ENCODE data around the gene TRMT13. TPM values are rescaled to one million over a fixed set of nuclear protein-coding genes. Genes with fewer than 3 reads are reported as not detected.
A peak's percentile ranks its signal among the peaks of the same experiment; 100 is the strongest.

Gene TRMT13
- total RNA-seq, 1 experiment from 2014 or later, result 12.7 TPM

DNA sequence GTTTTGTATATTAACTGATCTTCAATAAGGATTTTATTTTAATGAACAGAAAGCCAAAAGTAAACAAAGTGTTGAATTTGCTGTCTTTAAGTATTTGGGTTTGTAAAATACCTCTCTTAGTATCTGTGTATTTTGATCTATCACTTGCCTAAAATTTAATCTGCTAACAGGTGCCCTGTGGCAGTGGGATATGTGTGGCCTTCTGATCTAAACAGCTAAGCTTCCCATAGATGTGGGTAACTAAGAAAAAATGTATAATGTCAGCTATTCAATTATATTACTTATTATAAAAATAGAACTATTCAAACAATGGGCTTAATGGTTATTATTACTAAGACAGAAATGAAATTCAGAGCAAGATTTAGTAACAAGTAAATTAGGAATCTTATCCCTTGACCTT lies 29.9 kb downstream of the TRMT13 start:
- Mint-ChIP-seq H3K9me3 (peaks cover 6% of the 10 kb centered on the region), H3K27ac (no peak overlapping the region), H3K36me3 (no peaks in the 10 kb centered on the region), H3K4me1 (0 out of 2 replicates have a peak, but pooled peaks cover 3% of the 10 kb centered on the region), H3K27me3 (ENCODE audit: low read depth) (no peaks in the 10 kb centered on the region), H3K4me3 (no peak overlapping the region)
- ATAC-seq (no peak), DNase-seq (ENCODE audit: low spot score) (no peak)
- POLR2A ChIA-PET, result no interaction called here
- CTCF ChIA-PET, result interaction anchor here (1.2 kb wide), 1 partner anchor 587 kb away, joined by 3 read pairs; no protein-coding TSS in a partner anchor
- TF ChIP-seq ZBTB21 (CRISPR knock-in tag; IDR thresholded peaks at IDR 0.05; ENCODE audit: borderline replicate concordance) (no peak), ZNF263 (CRISPR knock-in tag; IDR thresholded peaks at IDR 0.05; ENCODE audit: low read depth) (no peak), TEAD1 (CRISPR knock-in tag; IDR thresholded peaks at IDR 0.05) (no peak), NFYB (CRISPR knock-in tag; conservative IDR thresholded peaks at IDR 0.05; ENCODE audit: low read depth) (no peak), ETV6 (CRISPR knock-in tag; IDR thresholded peaks at IDR 0.05) (no peak), SMAD3 (CRISPR knock-in tag; IDR thresholded peaks at IDR 0.05; ENCODE audit: borderline replicate concordance) (no peak), ZNF671 (CRISPR knock-in tag; IDR thresholded peaks at IDR 0.05) (no peak), ZNF219 (CRISPR knock-in tag; IDR thresholded peaks at IDR 0.05; ENCODE audit: borderline replicate concordance) (no peak), ZNF232 (CRISPR knock-in tag; IDR thresholded peaks at IDR 0.05) (no peak)
- TF ChIP-seq, protein P1, sequence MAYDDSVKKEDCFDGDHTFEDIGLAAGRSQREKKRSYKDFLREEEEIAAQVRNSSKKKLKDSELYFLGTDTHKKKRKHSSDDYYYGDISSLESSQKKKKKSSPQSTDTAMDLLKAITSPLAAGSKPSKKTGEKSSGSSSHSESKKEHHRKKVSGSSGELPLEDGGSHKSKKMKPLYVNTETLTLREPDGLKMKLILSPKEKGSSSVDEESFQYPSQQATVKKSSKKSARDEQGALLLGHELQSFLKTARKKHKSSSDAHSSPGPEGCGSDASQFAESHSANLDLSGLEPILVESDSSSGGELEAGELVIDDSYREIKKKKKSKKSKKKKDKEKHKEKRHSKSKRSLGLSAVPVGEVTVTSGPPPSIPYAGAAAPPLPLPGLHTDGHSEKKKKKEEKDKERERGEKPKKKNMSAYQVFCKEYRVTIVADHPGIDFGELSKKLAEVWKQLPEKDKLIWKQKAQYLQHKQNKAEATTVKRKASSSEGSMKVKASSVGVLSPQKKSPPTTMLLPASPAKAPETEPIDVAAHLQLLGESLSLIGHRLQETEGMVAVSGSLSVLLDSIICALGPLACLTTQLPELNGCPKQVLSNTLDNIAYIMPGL (CRISPR knock-in tag; IDR thresholded peaks at IDR 0.05), result no peak
- TF ChIP-seq, protein P2, sequence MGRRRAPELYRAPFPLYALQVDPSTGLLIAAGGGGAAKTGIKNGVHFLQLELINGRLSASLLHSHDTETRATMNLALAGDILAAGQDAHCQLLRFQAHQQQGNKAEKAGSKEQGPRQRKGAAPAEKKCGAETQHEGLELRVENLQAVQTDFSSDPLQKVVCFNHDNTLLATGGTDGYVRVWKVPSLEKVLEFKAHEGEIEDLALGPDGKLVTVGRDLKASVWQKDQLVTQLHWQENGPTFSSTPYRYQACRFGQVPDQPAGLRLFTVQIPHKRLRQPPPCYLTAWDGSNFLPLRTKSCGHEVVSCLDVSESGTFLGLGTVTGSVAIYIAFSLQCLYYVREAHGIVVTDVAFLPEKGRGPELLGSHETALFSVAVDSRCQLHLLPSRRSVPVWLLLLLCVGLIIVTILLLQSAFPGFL (CRISPR knock-in tag; IDR thresholded peaks at IDR 0.05; ENCODE audit: borderline replicate concordance), result no peak
- TF ChIP-seq, protein P3, sequence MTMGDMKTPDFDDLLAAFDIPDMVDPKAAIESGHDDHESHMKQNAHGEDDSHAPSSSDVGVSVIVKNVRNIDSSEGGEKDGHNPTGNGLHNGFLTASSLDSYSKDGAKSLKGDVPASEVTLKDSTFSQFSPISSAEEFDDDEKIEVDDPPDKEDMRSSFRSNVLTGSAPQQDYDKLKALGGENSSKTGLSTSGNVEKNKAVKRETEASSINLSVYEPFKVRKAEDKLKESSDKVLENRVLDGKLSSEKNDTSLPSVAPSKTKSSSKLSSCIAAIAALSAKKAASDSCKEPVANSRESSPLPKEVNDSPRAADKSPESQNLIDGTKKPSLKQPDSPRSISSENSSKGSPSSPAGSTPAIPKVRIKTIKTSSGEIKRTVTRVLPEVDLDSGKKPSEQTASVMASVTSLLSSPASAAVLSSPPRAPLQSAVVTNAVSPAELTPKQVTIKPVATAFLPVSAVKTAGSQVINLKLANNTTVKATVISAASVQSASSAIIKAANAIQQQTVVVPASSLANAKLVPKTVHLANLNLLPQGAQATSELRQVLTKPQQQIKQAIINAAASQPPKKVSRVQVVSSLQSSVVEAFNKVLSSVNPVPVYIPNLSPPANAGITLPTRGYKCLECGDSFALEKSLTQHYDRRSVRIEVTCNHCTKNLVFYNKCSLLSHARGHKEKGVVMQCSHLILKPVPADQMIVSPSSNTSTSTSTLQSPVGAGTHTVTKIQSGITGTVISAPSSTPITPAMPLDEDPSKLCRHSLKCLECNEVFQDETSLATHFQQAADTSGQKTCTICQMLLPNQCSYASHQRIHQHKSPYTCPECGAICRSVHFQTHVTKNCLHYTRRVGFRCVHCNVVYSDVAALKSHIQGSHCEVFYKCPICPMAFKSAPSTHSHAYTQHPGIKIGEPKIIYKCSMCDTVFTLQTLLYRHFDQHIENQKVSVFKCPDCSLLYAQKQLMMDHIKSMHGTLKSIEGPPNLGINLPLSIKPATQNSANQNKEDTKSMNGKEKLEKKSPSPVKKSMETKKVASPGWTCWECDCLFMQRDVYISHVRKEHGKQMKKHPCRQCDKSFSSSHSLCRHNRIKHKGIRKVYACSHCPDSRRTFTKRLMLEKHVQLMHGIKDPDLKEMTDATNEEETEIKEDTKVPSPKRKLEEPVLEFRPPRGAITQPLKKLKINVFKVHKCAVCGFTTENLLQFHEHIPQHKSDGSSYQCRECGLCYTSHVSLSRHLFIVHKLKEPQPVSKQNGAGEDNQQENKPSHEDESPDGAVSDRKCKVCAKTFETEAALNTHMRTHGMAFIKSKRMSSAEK (CRISPR knock-in tag; IDR thresholded peaks at IDR 0.05; ENCODE audit: borderline replicate concordance), result no peak

GRCh38 chr1:100164216-100164615 lies 31.3 kb downstream of the TRMT13 start:
- ATAC-seq (no peak), DNase-seq (ENCODE audit: low spot score) (no peak)
- ChIA-PET POLR2A (interaction anchor here (0.8 kb wide), 1 partner anchor 20 kb away, joined by 3 read pairs; no protein-coding TSS in a partner anchor), CTCF (interaction anchor here (0.8 to 1.2 kb wide), 2 partner anchors 31 to 295 kb away, joined by 3 read pairs; partner anchors contain the start of genes SASS6 and TRMT13)
- Mint-ChIP-seq H3K4me3 (no peak overlapping the region), H3K9me3 (peaks cover 6% of the 10 kb centered on the region), H3K27me3 (ENCODE audit: low read depth) (no peaks in the 10 kb centered on the region), H3K4me1 (0 out of 2 replicates have a peak, but pooled peaks cover 3% of the 10 kb centered on the region), H3K27ac (no peak overlapping the region), H3K36me3 (no peaks in the 10 kb centered on the region)
- no peak for TF ChIP-seq SMAD3 (CRISPR knock-in tag; IDR thresholded peaks at IDR 0.05; ENCODE audit: borderline replicate concordance)

DNA sequence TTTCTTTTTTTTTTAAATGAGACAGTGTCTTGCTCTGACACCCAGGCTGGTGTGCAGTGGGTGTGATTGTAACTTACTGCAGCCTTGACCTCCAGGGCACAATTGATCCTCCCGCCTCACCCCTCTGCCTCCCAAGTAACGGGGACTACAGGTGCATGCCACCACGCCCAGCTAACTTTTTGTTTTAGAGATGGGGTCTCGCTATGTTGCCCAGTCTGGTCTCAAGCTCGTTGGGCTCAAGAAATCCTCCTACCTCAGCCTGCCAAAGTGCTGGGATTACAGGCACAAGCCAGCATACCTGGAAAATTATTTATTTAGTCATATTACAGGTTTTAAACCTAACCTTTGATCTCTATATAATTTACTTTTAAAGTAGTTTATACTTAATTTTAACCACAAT lies 31.7 kb downstream of the TRMT13 start:
- no peaks in the 10 kb centered on the region for H3K36me3 Mint-ChIP-seq
- no peak for DNase-seq (ENCODE audit: low spot score)
- ATAC-seq, result no peak
- H3K4me1 Mint-ChIP-seq, result 0 out of 2 replicates have a peak, but pooled peaks cover 3% of the 10 kb centered on the region
- peak; percentile 78 for TF ChIP-seq ZNF121 (CRISPR knock-in tag; IDR thresholded peaks at IDR 0.05)
- TF ChIP-seq, protein P4, sequence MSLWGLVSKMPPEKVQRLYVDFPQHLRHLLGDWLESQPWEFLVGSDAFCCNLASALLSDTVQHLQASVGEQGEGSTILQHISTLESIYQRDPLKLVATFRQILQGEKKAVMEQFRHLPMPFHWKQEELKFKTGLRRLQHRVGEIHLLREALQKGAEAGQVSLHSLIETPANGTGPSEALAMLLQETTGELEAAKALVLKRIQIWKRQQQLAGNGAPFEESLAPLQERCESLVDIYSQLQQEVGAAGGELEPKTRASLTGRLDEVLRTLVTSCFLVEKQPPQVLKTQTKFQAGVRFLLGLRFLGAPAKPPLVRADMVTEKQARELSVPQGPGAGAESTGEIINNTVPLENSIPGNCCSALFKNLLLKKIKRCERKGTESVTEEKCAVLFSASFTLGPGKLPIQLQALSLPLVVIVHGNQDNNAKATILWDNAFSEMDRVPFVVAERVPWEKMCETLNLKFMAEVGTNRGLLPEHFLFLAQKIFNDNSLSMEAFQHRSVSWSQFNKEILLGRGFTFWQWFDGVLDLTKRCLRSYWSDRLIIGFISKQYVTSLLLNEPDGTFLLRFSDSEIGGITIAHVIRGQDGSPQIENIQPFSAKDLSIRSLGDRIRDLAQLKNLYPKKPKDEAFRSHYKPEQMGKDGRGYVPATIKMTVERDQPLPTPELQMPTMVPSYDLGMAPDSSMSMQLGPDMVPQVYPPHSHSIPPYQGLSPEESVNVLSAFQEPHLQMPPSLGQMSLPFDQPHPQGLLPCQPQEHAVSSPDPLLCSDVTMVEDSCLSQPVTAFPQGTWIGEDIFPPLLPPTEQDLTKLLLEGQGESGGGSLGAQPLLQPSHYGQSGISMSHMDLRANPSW (CRISPR knock-in tag; conservative IDR thresholded peaks at IDR 0.05; ENCODE audit: low read depth), result no peak
- ChIA-PET CTCF (interaction anchor here (0.8 kb wide), 1 partner anchor 32 kb away, joined by 3 read pairs; the partner anchor contains the start of genes SASS6 and TRMT13), POLR2A (interaction anchor here (0.8 kb wide), 1 partner anchor 19 kb away, joined by 3 read pairs; no protein-coding TSS in a partner anchor)
- no peaks in the 10 kb centered on the region for H3K27me3 Mint-ChIP-seq (ENCODE audit: low read depth)
- no peak overlapping the region for H3K27ac Mint-ChIP-seq
- no peak overlapping the region for H3K4me3 Mint-ChIP-seq
- peaks cover 6% of the 10 kb centered on the region for H3K9me3 Mint-ChIP-seq

All from WTC11 (cell line).